ENCODE results near the gene EHF.

DNA sequence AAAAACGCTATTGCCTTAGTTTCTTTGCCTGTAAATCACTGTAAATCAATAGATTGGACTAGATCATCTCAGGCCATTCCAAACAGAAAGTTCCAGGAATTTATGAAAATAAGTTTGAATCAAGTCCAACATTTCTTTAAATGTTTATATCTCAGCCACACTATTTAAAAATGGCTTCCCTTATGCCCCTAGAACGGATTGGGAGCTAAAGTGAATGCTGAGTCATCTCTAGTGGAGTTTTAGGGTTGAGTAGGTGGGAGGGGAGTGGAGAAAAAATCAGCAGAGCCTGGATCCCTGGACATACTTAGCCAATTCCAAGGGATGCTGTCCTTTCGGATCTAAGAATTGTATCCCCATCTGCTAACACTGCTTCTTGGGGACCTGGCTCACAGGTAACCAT is 48.6 kb downstream of the EHF start:
- no peak for TF ChIP-seq POLR2A (IDR thresholded peaks at IDR 0.05)
- TF ChIP-seq, protein P1, sequence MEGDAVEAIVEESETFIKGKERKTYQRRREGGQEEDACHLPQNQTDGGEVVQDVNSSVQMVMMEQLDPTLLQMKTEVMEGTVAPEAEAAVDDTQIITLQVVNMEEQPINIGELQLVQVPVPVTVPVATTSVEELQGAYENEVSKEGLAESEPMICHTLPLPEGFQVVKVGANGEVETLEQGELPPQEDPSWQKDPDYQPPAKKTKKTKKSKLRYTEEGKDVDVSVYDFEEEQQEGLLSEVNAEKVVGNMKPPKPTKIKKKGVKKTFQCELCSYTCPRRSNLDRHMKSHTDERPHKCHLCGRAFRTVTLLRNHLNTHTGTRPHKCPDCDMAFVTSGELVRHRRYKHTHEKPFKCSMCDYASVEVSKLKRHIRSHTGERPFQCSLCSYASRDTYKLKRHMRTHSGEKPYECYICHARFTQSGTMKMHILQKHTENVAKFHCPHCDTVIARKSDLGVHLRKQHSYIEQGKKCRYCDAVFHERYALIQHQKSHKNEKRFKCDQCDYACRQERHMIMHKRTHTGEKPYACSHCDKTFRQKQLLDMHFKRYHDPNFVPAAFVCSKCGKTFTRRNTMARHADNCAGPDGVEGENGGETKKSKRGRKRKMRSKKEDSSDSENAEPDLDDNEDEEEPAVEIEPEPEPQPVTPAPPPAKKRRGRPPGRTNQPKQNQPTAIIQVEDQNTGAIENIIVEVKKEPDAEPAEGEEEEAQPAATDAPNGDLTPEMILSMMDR (IDR thresholded peaks at IDR 0.05 in 8 of 11, conservative IDR thresholded peaks at IDR 0.05 in 3 of 11): no peak

Measured in spleen (tissue), 7 donors.